ENCODE data around the gene BEND2. TPM values are rescaled to one million over a fixed set of nuclear protein-coding genes. Genes with fewer than 3 reads are reported as not detected.

The BEND2 gene
- total and polyA plus RNA-seq, 10 donors: 0.02 to 0.83 (median 0.43) TPM

- TF ChIP-seq CTCF (IDR thresholded peaks at IDR 0.05 in 8 of 11, conservative IDR thresholded peaks at IDR 0.05 in 3 of 11) (no peak), POLR2AphosphoS5 (IDR thresholded peaks at IDR 0.05) (no peak), POLR2A (IDR thresholded peaks at IDR 0.05) (no peak)
- no peak for DNase-seq
- WGBS, 5 donors: 24 to 26% (median 25%) methylated on average over 6 of the region's 6 CpGs
These were observed 73.7 kb downstream of the BEND2 start for GRCh38 chrX:18146954-18147353.

GRCh38 chrX:18146009-18146408 lies 74.7 kb downstream of the BEND2 start:
- H3K27ac ChIP-seq: no peak overlapping the region
- no peaks in the 10 kb centered on the region for H3K36me3 ChIP-seq
- H3K9me3 ChIP-seq: no peaks in the 10 kb centered on the region
- H3K27me3 ChIP-seq (replicated peaks in 1 of 7): peaks cover 0 to 4% (median 0%) of the 10 kb centered on the region in 7 donors
- 36 to 89% (median 79%) methylated on average over 2 of the region's 2 CpGs for WGBS, 5 donors
- TF ChIP-seq POLR2A (IDR thresholded peaks at IDR 0.05) (no peak), POLR2AphosphoS5 (IDR thresholded peaks at IDR 0.05) (no peak), CTCF (IDR thresholded peaks at IDR 0.05 in 8 of 11, conservative IDR thresholded peaks at IDR 0.05 in 3 of 11) (no peak)
- no peak for DNase-seq
- no peak overlapping the region for H3K4me3 ChIP-seq
- no peaks in the 10 kb centered on the region for H3K4me1 ChIP-seq
- intact Hi-C loops (cut with DNase I; ENCODE audit: low total_unique reads): no loop called here

More at GRCh38 chrX:18146954-18147353, 73.7 kb downstream of the BEND2 start:
- Histone ChIP-seq H3K27ac (no peak overlapping the region), H3K27me3 (replicated peaks in 1 of 7) (peaks cover 0 to 4% (median 0%) of the 10 kb centered on the region in 7 donors), H3K4me3 (no peak overlapping the region), H3K4me1 (no peaks in the 10 kb centered on the region), H3K9me3 (no peaks in the 10 kb centered on the region), H3K36me3 (no peaks in the 10 kb centered on the region)
- intact Hi-C loops (cut with DNase I; ENCODE audit: low total_unique reads): no loop called here

DNA sequence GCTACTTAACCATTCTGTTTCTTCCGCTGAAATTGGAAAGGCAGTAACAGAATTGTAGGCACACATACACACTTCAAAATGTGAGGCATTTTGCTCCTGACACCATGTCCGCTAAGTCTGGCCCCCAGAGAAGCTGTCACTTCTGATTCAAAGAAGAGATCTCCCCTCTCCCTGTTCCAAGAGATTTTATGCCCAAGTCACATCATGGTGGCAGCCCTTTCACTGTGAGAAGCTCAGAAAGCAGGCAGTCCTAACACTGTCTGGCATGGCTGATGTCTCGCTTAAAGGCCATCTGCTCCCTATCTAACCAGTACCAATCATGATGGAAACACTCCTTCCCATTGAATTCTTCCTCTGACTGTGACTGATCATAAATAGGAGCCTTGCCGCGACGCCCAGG lies 83.9 kb downstream of the BEND2 start:
- Histone ChIP-seq H3K27me3 (replicated peaks in 1 of 7) (no peaks in the 10 kb centered on the region), H3K4me3 (no peak overlapping the region), H3K4me1 (no peaks in the 10 kb centered on the region), H3K27ac (no peak overlapping the region), H3K9me3 (no peaks in the 10 kb centered on the region), H3K36me3 (no peaks in the 10 kb centered on the region)
- WGBS, 5 donors: 75 to 92% (median 89%) methylated on average over 5 to 6 of the region's 6 CpGs
- TF ChIP-seq CTCF (IDR thresholded peaks at IDR 0.05 in 8 of 11, conservative IDR thresholded peaks at IDR 0.05 in 3 of 11) (no peak), POLR2AphosphoS5 (IDR thresholded peaks at IDR 0.05) (no peak), POLR2A (IDR thresholded peaks at IDR 0.05) (no peak)
- DNase-seq: no peak
- intact Hi-C loops (cut with DNase I; ENCODE audit: low total_unique reads): no loop called here

DNA sequence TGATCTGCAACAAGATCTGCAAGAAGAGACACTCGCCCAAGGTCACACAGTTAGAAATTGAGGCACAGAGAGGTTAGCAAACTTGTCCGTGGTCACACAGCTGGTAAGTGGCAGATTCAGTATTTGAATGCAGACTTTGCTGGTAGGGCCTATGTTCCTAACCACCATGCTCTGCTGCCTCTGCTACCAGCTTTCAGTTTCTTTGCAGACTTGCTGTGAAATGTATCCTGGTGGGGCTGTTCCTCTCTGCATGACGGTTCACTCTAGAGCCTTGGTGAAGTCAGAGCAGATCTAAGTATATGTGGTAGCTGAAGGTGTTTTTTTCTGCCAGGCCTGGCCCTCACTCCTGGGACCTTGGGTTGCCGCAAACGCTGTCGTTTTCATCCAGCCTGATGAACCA lies 87.1 kb downstream of the BEND2 start:
- 75 to 91% (median 84%) methylated on average over 6 of the region's 6 CpGs for WGBS, 5 donors
- DNase-seq: no peak
- no peak for TF ChIP-seq POLR2A (IDR thresholded peaks at IDR 0.05)
- TF ChIP-seq CTCF (IDR thresholded peaks at IDR 0.05 in 8 of 11, conservative IDR thresholded peaks at IDR 0.05 in 3 of 11): no peak
- no peak for TF ChIP-seq POLR2AphosphoS5 (IDR thresholded peaks at IDR 0.05)
- H3K36me3 ChIP-seq: no peaks in the 10 kb centered on the region
- H3K27me3 ChIP-seq (replicated peaks in 1 of 7): no peaks in the 10 kb centered on the region
- no peaks in the 10 kb centered on the region for H3K4me1 ChIP-seq
- H3K9me3 ChIP-seq: no peaks in the 10 kb centered on the region
- no peak overlapping the region for H3K27ac ChIP-seq
- H3K4me3 ChIP-seq: no peak overlapping the region
- intact Hi-C loops (cut with DNase I; ENCODE audit: low total_unique reads): no loop called here

Data from spleen (tissue), 11 donors.